GM15510 (cell line): ENCODE results near the gene EXOSC7.

Experiments
- POLR2A ChIP-seq: IDR thresholded peaks from 3 replicates; pipeline ENCODE4 v1.6.1; 2011; ENCODE audit warnings: borderline replicate concordance; ENCODE audit not compliant: insufficient read length; ENCODE audit errors: extremely low read depth

The EXOSC7 gene

GRCh38 chr3:44954962-44955361, 21.1 kb upstream of the EXOSC7 start:
- no peak for TF ChIP-seq POLR2A

- no peak for TF ChIP-seq POLR2A
Measured at GRCh38 chr3:44955917-44956316, 20.1 kb upstream of the EXOSC7 start.

GRCh38 chr3:44957986-44958385, 18.1 kb upstream of the EXOSC7 start:
- TF ChIP-seq POLR2A, result no peak

GRCh38 chr3:44958386-44958785, 17.7 kb upstream of the EXOSC7 start:
- no peak for TF ChIP-seq POLR2A

GRCh38 chr3:44960387-44961026, 15.5 kb upstream of the EXOSC7 start:
- TF ChIP-seq POLR2A, result no peak

GRCh38 chr3:44961888-44962287, 14.2 kb upstream of the EXOSC7 start:
- no peak for TF ChIP-seq POLR2A

GRCh38 chr3:44962621-44963393, 13.2 kb upstream of the EXOSC7 start:
- TF ChIP-seq POLR2A, result no peak

- no peak for TF ChIP-seq POLR2A
Measured at GRCh38 chr3:44963571-44964325, 12.3 kb upstream of the EXOSC7 start.

GRCh38 chr3:44965165-44965564, 10.9 kb upstream of the EXOSC7 start:
- no peak for TF ChIP-seq POLR2A

GRCh38 chr3:44966795-44967278, 9.2 kb upstream of the EXOSC7 start:
- no peak for TF ChIP-seq POLR2A

GRCh38 chr3:44968447-44968858, 7.6 kb upstream of the EXOSC7 start:
- no peak for TF ChIP-seq POLR2A

GRCh38 chr3:44969154-44969827, 6.8 kb upstream of the EXOSC7 start:
- no peak for TF ChIP-seq POLR2A

GRCh38 chr3:44969828-44970179, 6.2 kb upstream of the EXOSC7 start:
- TF ChIP-seq POLR2A, result no peak

- TF ChIP-seq POLR2A, result no peak
Measured at GRCh38 chr3:44970926-44971490, 5.0 kb upstream of the EXOSC7 start.
